Heart left ventricle (tissue), 16 donors: ENCODE data around the gene INTS6L. TPM values are rescaled to one million over a fixed set of nuclear protein-coding genes. Genes with fewer than 3 reads are reported as not detected.

Experiments
- ATAC-seq, 4 donors: fragments of 200-7000 bp; cut with Tn5 transposase; one replicate each; pipeline ENCODE4 v1.9.1; 2020 to 2022; ENCODE audit warnings: moderate library complexity in 4 of 4, mild to moderate bottlenecking in 3 of 4, moderate number of reproducible peaks in 1 of 4
- DNase-seq, 5 donors: peaks; one replicate each; pipeline ENCODE4 v3.0.0-alpha.2; 2020
- H3K27ac ChIP-seq, 12 donors: fragments of 200-600 bp; sonication (generic) in 4 of 12; one replicate each; pipeline versions ENCODE4 v1.5.0 to v1.8.0; 2016 to 2022; ENCODE audit warnings: mild to moderate bottlenecking in 2 of 12
- H3K27me3 ChIP-seq, 9 donors: fragments of 200-600 bp; sonication (generic) in 2 of 9; one replicate each; pipeline versions ENCODE4 v1.5.1 to v1.8.0; 2016 to 2022; ENCODE audit warnings: mild to moderate bottlenecking in 3 of 9
- H3K36me3 ChIP-seq, 9 donors: fragments of 200-600 bp; sonication (generic) in 2 of 9; one replicate each; pipeline versions ENCODE4 v1.5.0 to v1.8.0; 2018 to 2022; ENCODE audit warnings: mild to moderate bottlenecking in 2 of 9
- H3K4me1 ChIP-seq, 12 donors: fragments of 200-600 bp; sonication (generic) in 4 of 12; one replicate each; pipeline versions ENCODE4 v1.5.0 to v1.8.0; 2016 to 2022; ENCODE audit warnings: mild to moderate bottlenecking in 3 of 12
- H3K4me3 ChIP-seq, 12 donors: fragments of 200-600 bp; sonication (generic) in 4 of 12; one replicate each; pipeline versions ENCODE4 v1.5.0 to v1.8.0; 2017 to 2022; ENCODE audit warnings: mild to moderate bottlenecking in 9 of 12, moderate library complexity in 4 of 12
- H3K9me3 ChIP-seq, 12 donors: fragments of 200-600 bp; sonication (generic) in 4 of 12; one replicate each; pipeline versions ENCODE4 v1.5.0 to v1.8.0; 2016 to 2022; ENCODE audit warnings: mild to moderate bottlenecking in 1 of 12
- POLR2A ChIP-seq, 2 donors: fragments of 450-650 bp; IDR thresholded peaks; one replicate each; pipeline ENCODE4 v1.6.1; 2017; ENCODE audit warnings: antibody characterized with exemption in 2 of 2, mild to moderate bottlenecking in 2 of 2, moderate library complexity in 2 of 2
- WGBS, 4 donors: extraction: QIAGEN DNeasy Blood & Tissue Kit in 2 of 4; methylation state at CpG; one replicate each; pipeline versions ENCODE4 v1.1.5 to v1.1.7; 2013 to 2018; 5-methylcytosine and 5-hydroxymethylcytosine counted together
- intact Hi-C, 10 donors: fragments of 100-400 bp; cut with DNase I; formaldehyde crosslinking; loops; one replicate each; pipeline versions ENCODE4 v1.11.1 to v1.14.2; 2022
- long read RNA-seq, 3 donors: library from polyadenylated mRNA; unstranded; transcript quantifications; one replicate each; pipeline ENCODE4 v2.0.0, GENCODE V29; 2020 to 2021
- polyA plus RNA-seq, 2 donors: library from polyadenylated mRNA; stranded (reverse); fragments of 200-250 nt; gene quantifications; one replicate each; pipeline ENCODE4 v1.2.3, GENCODE V29; 2013
- total RNA-seq, 9 donors: library from RNA; depleted of rRNA in 2 of 9; stranded (reverse); fragments of >200 nt in 2 of 9; fragmentation: NEBNext Ultra II Directional in 3 of 9; extraction: Animal tissue kit (Norgen Biotek cat#: 25700) in 3 of 9; gene quantifications; one replicate each; pipeline versions ENCODE4 v1.1.0 to v1.2.4, GENCODE V29; 2016 to 2023
- TF ChIP-seq, protein P1 (sequence below), 12 donors: fragments of 200-600 bp; sonication (generic) in 4 of 12; IDR thresholded peaks; one replicate each; pipeline versions ENCODE4 v1.5.0 to v1.8.0; 2018 to 2022; ENCODE audit warnings: antibody characterized with exemption in 12 of 12, mild to moderate bottlenecking in 5 of 12
- donor health status: ischemic (EF 13 %, LVEDD 7.1; RV severe dilation, severe dysfunction).
- donor health status: healthy with polysubstance abuse.
- donor health status: DM: no; HTN: yes; CAD: no.
- donor health status: DM: no; HTN: no; CAD: no.
- donor health status: ischemic (EF 25% LVEDD 6.9; RV normal size, moderate dysfunction).
- donor health status: ischemic (EF 25% LVEDD 5.7; RV mildly dilated, moderate dysfunction).
- donor health status: healthy.
- donor health status: DM: yes; HTN: yes; CAD: no.
- donor health status: ischemic (EF 35%, LVEDD 5.7; RV mildly dilated, moderate dysfunction).
- donor health status: nonischemic (EF 11% LVEDD 7.7; RV severe dilation, severe dysfunction).
- donor health status: DM: yes; HTN: yes; CAD: no.
- donor health status: PGD.
- donor health status: ischemic (EF 29% LVEDD 5.4; RV normal size, mild dysfunction).
- donor health status: nonischemic (EF 23%, LVEDD 6.1; RV moderate dilation, normal function).

The INTS6L gene, protein sequence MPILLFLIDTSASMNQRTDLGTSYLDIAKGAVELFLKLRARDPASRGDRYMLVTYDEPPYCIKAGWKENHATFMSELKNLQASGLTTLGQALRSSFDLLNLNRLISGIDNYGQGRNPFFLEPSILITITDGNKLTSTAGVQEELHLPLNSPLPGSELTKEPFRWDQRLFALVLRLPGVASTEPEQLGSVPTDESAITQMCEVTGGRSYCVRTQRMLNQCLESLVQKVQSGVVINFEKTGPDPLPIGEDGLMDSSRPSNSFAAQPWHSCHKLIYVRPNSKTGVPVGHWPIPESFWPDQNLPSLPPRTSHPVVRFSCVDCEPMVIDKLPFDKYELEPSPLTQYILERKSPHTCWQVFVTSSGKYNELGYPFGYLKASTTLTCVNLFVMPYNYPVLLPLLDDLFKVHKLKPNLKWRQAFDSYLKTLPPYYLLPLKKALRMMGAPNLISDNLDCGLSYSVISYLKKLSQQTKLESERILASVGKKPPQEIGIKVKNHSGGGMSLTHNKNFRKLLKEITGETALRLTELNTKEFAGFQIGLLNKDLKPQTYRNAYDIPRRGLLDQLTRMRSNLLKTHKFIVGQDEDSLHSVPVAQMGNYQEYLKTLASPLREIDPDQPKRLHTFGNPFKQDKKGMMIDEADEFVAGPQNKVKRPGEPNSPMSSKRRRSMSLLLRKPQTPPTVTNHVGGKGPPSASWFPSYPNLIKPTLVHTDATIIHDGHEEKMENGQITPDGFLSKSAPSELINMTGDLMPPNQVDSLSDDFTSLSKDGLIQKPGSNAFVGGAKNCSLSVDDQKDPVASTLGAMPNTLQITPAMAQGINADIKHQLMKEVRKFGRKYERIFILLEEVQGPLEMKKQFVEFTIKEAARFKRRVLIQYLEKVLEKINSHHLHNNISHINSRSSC
- 1 to 10 TPM; 1.4 to 5.9 (median 2.6) TPM for total RNA-seq
- polyA plus RNA-seq: 1 to 10 TPM; 1.6 to 2.6 TPM
- long read RNA-seq, donor 1: 0 reads
- long read RNA-seq, donor 2, partial matches to known transcripts: 1 of 3 reads
- long read RNA-seq, donor 2, other reads (novel, unspliced or antisense): 1 of 3 reads
- long read RNA-seq, donor 3, partial matches to known transcripts: 0 of 1 reads
- long read RNA-seq, donor 3, other reads (novel, unspliced or antisense): 0 of 1 reads

DNA sequence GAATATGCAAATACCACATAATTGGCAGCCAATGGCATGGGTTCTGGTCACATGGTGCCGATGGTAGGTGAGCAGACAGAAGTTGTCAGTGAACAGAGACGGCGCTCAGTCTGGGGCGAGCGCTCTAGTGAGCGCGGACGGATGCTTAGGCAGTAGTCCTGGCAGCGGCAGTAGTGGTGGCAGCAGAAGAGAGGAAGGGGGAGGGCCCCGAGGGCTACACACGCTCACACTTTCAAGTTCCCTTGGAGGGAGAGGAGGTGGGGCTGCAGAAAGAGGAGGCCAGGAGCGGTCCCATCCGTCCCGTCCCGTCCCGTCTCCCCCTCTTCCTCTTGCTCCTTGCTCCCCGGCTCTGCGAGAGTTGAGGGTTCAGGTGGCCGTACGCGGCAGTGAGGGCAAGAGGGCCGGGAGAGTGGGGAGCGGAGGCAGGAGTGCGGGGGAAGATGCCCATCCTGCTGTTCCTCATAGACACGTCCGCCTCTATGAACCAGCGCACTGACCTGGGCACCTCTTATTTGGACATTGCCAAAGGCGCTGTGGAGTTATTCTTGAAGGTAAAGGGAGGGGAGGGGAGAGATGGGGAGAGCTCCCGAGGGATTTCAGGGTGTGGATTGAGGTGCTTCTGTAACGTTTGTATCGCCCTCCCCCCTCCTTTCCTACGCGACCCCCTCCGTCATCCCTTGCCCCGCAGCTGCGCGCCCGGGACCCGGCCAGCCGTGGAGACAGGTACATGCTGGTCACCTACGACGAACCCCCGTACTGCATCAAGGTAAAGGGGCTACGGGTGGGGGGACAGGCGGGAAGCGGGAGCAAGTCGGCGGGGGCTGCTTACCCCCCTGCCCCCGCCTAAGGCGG is at the start of gene INTS6L:
INTS6L (plus strand) TSS at position 108 of the 852 bp plus-strand sequence; CDS start at position 441, 333 bp downstream.
- Histone ChIP-seq H3K27me3 (no peaks in the 10 kb centered on the region), H3K36me3 (no peaks in the 10 kb centered on the region), H3K27ac (peak within 1 kb of the TSS; percentile 79 to 93 (median 86)), H3K4me1 (peaks cover 0 to 13% (median 0%) of the 10 kb centered on the region in 12 donors), H3K9me3 (peaks cover 0 to 3% (median 0%) of the 10 kb centered on the region in 12 donors), H3K4me3 (peak within 1 kb of the TSS; percentile 15 to 89 (median 70))
- DNase-seq (peak; percentile 82 to 89 (median 87)), ATAC-seq (peak; percentile 84 to 92 (median 90))
- 0 to 47% (median 22%) methylated on average over 45 to 50 of the region's 50 CpGs for WGBS, 4 donors
- TF ChIP-seq POLR2A (IDR thresholded peaks at IDR 0.05): peak; percentile 62 to 96
- TF ChIP-seq, protein P1, sequence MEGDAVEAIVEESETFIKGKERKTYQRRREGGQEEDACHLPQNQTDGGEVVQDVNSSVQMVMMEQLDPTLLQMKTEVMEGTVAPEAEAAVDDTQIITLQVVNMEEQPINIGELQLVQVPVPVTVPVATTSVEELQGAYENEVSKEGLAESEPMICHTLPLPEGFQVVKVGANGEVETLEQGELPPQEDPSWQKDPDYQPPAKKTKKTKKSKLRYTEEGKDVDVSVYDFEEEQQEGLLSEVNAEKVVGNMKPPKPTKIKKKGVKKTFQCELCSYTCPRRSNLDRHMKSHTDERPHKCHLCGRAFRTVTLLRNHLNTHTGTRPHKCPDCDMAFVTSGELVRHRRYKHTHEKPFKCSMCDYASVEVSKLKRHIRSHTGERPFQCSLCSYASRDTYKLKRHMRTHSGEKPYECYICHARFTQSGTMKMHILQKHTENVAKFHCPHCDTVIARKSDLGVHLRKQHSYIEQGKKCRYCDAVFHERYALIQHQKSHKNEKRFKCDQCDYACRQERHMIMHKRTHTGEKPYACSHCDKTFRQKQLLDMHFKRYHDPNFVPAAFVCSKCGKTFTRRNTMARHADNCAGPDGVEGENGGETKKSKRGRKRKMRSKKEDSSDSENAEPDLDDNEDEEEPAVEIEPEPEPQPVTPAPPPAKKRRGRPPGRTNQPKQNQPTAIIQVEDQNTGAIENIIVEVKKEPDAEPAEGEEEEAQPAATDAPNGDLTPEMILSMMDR (IDR thresholded peaks at IDR 0.05): no peak
- intact Hi-C loops: loop anchor here in 1 of 10 donors (5.0 to 10.0 kb wide), 2 partner anchors 98 to 674 kb away; partner anchors contain the start of gene SMIM10L2A

DNA sequence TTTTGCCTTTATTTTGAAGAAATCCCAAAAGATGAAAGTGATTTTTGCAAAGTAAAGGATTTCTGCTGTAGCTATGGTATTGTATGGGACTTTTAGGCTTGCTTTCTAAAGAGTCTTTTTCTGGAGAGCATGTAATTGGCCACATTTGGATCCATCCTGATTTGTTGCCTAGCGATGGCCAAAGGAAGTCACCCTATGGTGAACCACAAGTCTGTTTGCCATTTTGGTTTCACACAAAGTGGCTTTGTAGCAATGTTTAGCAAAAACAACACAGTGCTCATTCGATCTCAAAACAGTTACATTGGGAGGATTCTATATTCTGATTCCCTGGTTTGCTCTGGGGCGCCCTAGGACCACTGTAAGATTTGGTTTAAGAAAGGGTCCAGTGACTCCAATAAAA is 44.1 kb upstream of the INTS6L start:
- Histone ChIP-seq H3K4me3 (no peak overlapping the region), H3K27me3 (peaks cover 0 to 11% (median 0%) of the 10 kb centered on the region in 9 donors), H3K9me3 (no peaks in the 10 kb centered on the region), H3K27ac (no peak overlapping the region), H3K4me1 (peaks cover 0 to 3% (median 0%) of the 10 kb centered on the region in 12 donors), H3K36me3 (no peaks in the 10 kb centered on the region)
- no peak for DNase-seq
- no peak for ATAC-seq
- TF ChIP-seq POLR2A (IDR thresholded peaks at IDR 0.05): no peak
- TF ChIP-seq, protein P1 (IDR thresholded peaks at IDR 0.05): no peak
- intact Hi-C loops: loop anchor here in 5 of 10 donors (2.0 to 5.0 kb wide), 2 partner anchors 289 to 290 kb away; no protein-coding TSS in a partner anchor
- WGBS, 4 donors: 60 to 94% (median 67%) methylated on average over 3 of the region's 3 CpGs

DNA sequence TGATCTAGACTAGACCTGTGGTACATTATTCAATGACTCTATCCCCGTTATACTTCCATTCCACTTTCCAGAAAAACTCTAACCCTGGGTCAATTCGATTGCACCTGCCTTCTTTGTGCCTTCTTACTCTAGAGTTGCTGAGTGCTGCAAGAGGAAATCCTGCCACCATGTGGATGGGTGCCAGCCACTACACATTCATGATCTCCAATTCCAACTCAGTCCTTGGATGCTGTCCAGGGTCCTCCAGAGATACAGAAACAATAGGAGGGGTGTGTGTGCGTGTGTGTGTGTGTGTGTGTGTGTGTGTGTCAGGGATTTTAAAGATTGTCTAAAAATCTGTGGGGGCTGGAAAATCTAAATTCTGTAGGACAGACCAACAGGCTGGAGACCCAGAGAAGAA is 42.9 kb upstream of the INTS6L start:
- TF ChIP-seq, protein P1 (IDR thresholded peaks at IDR 0.05): peak in 9 of 12 donors; percentile 17 to 51 (median 31)
- no peak for TF ChIP-seq POLR2A (IDR thresholded peaks at IDR 0.05)
- peak; percentile 57 to 85 (median 74) for DNase-seq
- intact Hi-C loops: loop anchor here in 5 of 10 donors (2.0 to 5.0 kb wide), 2 partner anchors 290 to 291 kb away; no protein-coding TSS in a partner anchor
- 1 to 22% (median 12%) methylated on average over 3 of the region's 3 CpGs for WGBS, 4 donors
- H3K4me1 ChIP-seq: peaks cover 0 to 3% (median 0%) of the 10 kb centered on the region in 12 donors
- no peak overlapping the region for H3K4me3 ChIP-seq
- peaks cover 0 to 6% (median 0%) of the 10 kb centered on the region in 9 donors for H3K27me3 ChIP-seq
- no peak overlapping the region for H3K27ac ChIP-seq
- H3K9me3 ChIP-seq: no peaks in the 10 kb centered on the region
- peak; percentile 55 to 86 (median 72) for ATAC-seq
- H3K36me3 ChIP-seq: no peaks in the 10 kb centered on the region
